Kidney epithelial cell (primary cell): ENCODE results near the gene DEFB119. TPM values are rescaled to one million over a fixed set of nuclear protein-coding genes. Genes with fewer than 3 reads are reported as not detected.
"Not testable (repeated sequence)": the region's sequence is repeated elsewhere in the genome, so short reads cannot be mapped to it uniquely, and the experiment has no call there.

Source experiments
- DNase-seq: peaks from one replicate; pipeline ENCODE4 v3.0.0-alpha.2; 2010; ENCODE audit warnings: low read depth
- H3K27me3 ChIP-seq: 2 replicates; pipeline ENCODE4 v1.6.0; 2011; ENCODE audit warnings: low read length; ENCODE audit not compliant: control insufficient read depth, insufficient read depth
- H3K36me3 ChIP-seq: 2 replicates; pipeline ENCODE4 v1.5.1; 2011; ENCODE audit warnings: low read length; ENCODE audit not compliant: control insufficient read depth, insufficient read depth
- H3K4me3 ChIP-seq: 2 replicates; pipeline ENCODE4 v1.5.1; 2011; ENCODE audit warnings: low read depth, mild to moderate bottlenecking, control low read depth, low read length
- total RNA-seq: library from RNA; depleted of rRNA; stranded (reverse); fragments of >200 nt; gene quantifications from 2 replicates; pipeline ENCODE4 v1.2.3, GENCODE V29; 2015
- TF ChIP-seq, protein P1 (sequence below): IDR thresholded peaks from 2 replicates; pipeline ENCODE4 v1.5.1; 2011; ENCODE audit warnings: mild to moderate bottlenecking, moderate library complexity, low read length, control low read depth, inconsistent platforms; ENCODE audit not compliant: insufficient read depth, poor library complexity, severe bottlenecking

The DEFB119 gene
- total RNA-seq, 1 donor from 2014 or later = not detected

DNA sequence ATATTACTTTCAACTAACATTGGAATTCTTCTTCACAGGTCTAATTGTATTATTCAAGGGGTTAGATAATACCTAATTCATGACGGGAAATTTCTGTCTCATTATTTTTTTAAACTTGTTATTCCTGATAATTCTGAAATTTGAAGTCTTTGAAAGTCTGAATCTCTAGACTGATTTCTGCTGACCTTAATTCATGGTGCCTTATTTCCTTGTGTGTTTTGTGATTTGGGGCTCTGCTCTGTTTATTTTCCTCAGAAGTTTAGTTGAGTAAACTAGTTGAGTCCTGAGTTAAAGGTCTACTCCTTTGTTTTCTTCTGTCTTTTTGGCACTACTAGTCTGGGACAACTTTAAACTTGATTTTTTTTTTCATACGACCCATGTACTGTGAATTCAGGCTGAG, 16.0 kb downstream of the DEFB119 start:
- TF ChIP-seq, protein P1, sequence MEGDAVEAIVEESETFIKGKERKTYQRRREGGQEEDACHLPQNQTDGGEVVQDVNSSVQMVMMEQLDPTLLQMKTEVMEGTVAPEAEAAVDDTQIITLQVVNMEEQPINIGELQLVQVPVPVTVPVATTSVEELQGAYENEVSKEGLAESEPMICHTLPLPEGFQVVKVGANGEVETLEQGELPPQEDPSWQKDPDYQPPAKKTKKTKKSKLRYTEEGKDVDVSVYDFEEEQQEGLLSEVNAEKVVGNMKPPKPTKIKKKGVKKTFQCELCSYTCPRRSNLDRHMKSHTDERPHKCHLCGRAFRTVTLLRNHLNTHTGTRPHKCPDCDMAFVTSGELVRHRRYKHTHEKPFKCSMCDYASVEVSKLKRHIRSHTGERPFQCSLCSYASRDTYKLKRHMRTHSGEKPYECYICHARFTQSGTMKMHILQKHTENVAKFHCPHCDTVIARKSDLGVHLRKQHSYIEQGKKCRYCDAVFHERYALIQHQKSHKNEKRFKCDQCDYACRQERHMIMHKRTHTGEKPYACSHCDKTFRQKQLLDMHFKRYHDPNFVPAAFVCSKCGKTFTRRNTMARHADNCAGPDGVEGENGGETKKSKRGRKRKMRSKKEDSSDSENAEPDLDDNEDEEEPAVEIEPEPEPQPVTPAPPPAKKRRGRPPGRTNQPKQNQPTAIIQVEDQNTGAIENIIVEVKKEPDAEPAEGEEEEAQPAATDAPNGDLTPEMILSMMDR = no peak
- Histone ChIP-seq H3K36me3 (no peaks in the 10 kb centered on the region), H3K27me3 (no peaks in the 10 kb centered on the region), H3K4me3 (no peak overlapping the region)
- no peak for DNase-seq

DNA sequence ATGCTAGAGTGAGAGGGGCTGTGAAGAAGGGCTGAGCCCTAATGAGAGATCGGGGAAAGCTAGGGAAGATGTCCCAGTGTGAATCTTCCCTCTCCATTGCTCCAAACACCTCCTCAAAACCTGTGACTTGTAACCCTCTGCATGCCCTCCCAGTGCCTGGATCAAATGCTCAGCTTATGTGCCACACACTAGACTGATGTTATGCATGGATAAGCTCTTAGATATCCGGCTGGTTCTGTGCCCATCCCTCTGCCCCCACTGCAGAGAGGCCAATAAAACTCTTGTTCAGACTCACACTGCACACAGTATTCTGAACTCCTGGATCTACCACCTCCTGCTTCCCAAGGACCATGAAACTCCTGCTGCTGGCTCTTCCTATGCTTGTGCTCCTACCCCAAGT, 22.1 kb downstream of the DEFB119 start, which contains the start of gene DEFB118:
TSS of gene DEFB118 (plus strand) at position 301 of the 400 bp plus-strand sequence. CDS start at position 351, 50 bp downstream.
- no peaks in the 10 kb centered on the region for H3K27me3 ChIP-seq
- no peaks in the 10 kb centered on the region for H3K36me3 ChIP-seq
- TF ChIP-seq, protein P1 = no peak
- no peak for DNase-seq
- no peak within 1 kb of the TSS for H3K4me3 ChIP-seq

DNA sequence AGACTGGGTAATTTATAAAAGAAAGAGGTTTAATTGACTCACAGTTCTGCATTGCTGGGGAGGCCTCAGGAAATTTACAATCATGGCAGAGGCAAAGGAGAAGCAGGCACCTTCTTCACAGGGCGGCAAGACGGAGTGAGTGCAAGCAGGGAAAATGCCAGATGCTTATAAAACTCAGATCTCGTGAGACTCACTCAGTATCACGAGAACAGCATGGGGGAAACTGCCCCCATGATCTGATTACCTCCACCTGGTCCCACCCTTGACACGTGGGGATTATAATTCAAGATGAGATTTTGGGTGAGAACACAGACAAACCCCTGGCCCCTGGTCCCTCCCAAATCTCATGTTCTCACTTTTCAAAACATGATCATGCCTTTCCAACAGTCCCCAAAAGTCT, 26.1 kb downstream of the DEFB119 start:
- H3K36me3 ChIP-seq, DNase-seq: not testable (repeated sequence)

DNA sequence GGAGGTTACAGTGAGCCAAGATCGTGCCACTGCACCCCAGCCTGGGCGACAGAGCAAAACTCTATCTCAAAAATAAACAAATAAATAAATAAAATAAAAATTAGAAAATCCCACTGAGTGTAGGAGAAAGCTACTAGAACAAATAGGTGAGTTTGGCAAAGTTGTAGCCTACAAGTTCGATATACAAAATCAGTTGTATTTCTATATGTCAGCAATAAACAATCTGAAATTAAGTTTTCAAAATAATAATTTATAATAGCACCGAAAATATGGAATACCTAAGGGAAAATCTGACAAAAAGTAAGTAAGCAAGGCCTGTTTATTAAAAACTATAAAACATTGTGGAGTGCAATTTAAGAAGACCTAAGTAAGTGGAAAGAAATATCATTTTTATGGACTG, 27.1 kb downstream of the DEFB119 start:
- H3K27me3 ChIP-seq = no peaks in the 10 kb centered on the region
- no peaks in the 10 kb centered on the region for H3K36me3 ChIP-seq
- DNase-seq = no peak
- no peak overlapping the region for H3K4me3 ChIP-seq
- TF ChIP-seq, protein P1 = no peak

More for the DNA sequence above, 26.1 kb downstream of the DEFB119 start:
- not testable (repeated sequence) for H3K27me3 ChIP-seq, H3K4me3 ChIP-seq

DNA sequence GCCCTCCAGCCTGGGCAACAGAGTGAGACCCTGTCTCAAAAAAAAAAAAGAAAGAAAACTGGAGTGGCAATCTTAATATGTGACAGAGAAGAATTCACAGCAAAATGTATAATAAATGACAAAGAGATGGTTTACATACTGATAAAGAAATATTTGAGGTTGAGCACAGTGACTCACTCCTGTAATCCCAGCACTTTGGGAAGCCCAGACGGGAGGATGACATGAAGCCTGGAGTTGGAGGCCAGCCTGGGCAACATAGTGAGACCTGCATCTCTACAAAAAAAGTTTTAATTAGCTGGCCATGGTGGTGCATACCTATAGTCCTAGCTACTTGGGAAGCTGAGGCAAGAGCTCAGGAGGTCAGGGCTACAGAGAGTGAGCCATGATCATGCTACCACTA, 34.4 kb downstream of the DEFB119 start:
- DNase-seq = no peak
- Histone ChIP-seq H3K36me3 (no peaks in the 10 kb centered on the region), H3K27me3 (no peaks in the 10 kb centered on the region), H3K4me3 (no peak overlapping the region)
- TF ChIP-seq, protein P1 = no peak

DNA sequence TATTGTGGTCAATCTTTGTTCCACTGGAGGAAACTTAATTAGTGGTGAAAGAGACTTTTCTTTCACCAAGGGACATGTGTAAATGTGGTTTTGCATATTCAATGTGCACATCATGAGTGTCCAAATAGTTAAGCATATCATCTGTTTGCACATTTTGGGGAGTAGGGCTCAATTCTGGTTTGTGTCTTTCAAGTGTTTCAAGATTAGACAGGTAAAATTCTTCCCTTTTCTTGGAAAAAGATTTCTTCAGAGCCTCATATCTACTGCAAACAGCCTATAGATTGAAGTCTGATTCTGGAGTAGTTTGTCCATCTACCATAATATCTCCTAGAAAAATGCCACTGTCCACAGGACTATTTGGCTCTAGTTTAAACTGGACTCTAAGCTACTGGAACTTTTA, 48.9 kb downstream of the DEFB119 start:
- TF ChIP-seq, protein P1 = no peak
- Histone ChIP-seq H3K36me3 (no peaks in the 10 kb centered on the region), H3K4me3 (no peak overlapping the region), H3K27me3 (no peaks in the 10 kb centered on the region)
- no peak for DNase-seq
